ENCODE measurements around the gene EPHA1.

Gene EPHA1

GRCh38 chr7:143408686-143409561, at the start of gene EPHA1:
Gene EPHA1 (minus strand): TSS chr7:143408856. CDS start chr7:143408805, 51 bp downstream.
- Mint-ChIP-seq H3K36me3 (ENCODE audit: insufficient read depth) (peaks cover 10% of the 10 kb centered on the region), H3K27me3 (peaks cover 49% of the 10 kb centered on the region), H3K4me3 (peak within 1 kb of the TSS; percentile 85), H3K27ac (ENCODE audit: low read depth) (peak within 1 kb of the TSS; percentile 92), H3K4me1 (peaks cover 50% of the 10 kb centered on the region), H3K9me3 (no peaks in the 10 kb centered on the region)
- no peak for DNase-seq (ENCODE audit: low spot score in 2 of 2)
- peak; percentile 16 for ATAC-seq (replicated peaks; ENCODE audit: extremely low read depth, poor library complexity, severe bottlenecking)

GRCh38 chr7:143458263-143458662, 49.6 kb upstream of the EPHA1 start:
- Mint-ChIP-seq H3K27ac (ENCODE audit: low read depth) (no peak overlapping the region), H3K4me3 (no peak overlapping the region), H3K9me3 (no peaks in the 10 kb centered on the region), H3K27me3 (peaks cover 28% of the 10 kb centered on the region), H3K4me1 (no peaks in the 10 kb centered on the region), H3K36me3 (ENCODE audit: insufficient read depth) (no peaks in the 10 kb centered on the region)
- no peak for DNase-seq (ENCODE audit: low spot score in 2 of 2)
- ATAC-seq (replicated peaks; ENCODE audit: extremely low read depth, poor library complexity, severe bottlenecking), result no peak

- no peaks in the 10 kb centered on the region for H3K9me3 Mint-ChIP-seq
- H3K36me3 Mint-ChIP-seq (ENCODE audit: insufficient read depth), result no peaks in the 10 kb centered on the region
- H3K27ac Mint-ChIP-seq (ENCODE audit: low read depth), result no peak overlapping the region
- ATAC-seq (replicated peaks; ENCODE audit: extremely low read depth, poor library complexity, severe bottlenecking) (no peak), DNase-seq (ENCODE audit: low spot score in 2 of 2) (no peak)
- peaks cover 36% of the 10 kb centered on the region for H3K27me3 Mint-ChIP-seq
- H3K4me3 Mint-ChIP-seq, result no peak overlapping the region
- H3K4me1 Mint-ChIP-seq, result no peaks in the 10 kb centered on the region
These were observed 48.5 kb upstream of the EPHA1 start for GRCh38 chr7:143456992-143457793.

- H3K9me3 Mint-ChIP-seq, result no peaks in the 10 kb centered on the region
- H3K27me3 Mint-ChIP-seq, result peaks cover 45% of the 10 kb centered on the region
- no peaks in the 10 kb centered on the region for H3K36me3 Mint-ChIP-seq (ENCODE audit: insufficient read depth)
- H3K27ac Mint-ChIP-seq (ENCODE audit: low read depth), result no peak overlapping the region
- no peak for ATAC-seq (replicated peaks; ENCODE audit: extremely low read depth, poor library complexity, severe bottlenecking)
- DNase-seq (ENCODE audit: low spot score in 2 of 2), result no peak
- H3K4me3 Mint-ChIP-seq, result no peak overlapping the region
- H3K4me1 Mint-ChIP-seq, result no peaks in the 10 kb centered on the region
These were observed 47.3 kb upstream of the EPHA1 start for GRCh38 chr7:143455942-143456341.

GRCh38 chr7:143455491-143455890, 46.8 kb upstream of the EPHA1 start:
- no peak for ATAC-seq (replicated peaks; ENCODE audit: extremely low read depth, poor library complexity, severe bottlenecking)
- H3K4me3 Mint-ChIP-seq, result no peak overlapping the region
- H3K9me3 Mint-ChIP-seq, result no peaks in the 10 kb centered on the region
- no peaks in the 10 kb centered on the region for H3K36me3 Mint-ChIP-seq (ENCODE audit: insufficient read depth)
- H3K27me3 Mint-ChIP-seq, result peaks cover 45% of the 10 kb centered on the region
- no peak for DNase-seq (ENCODE audit: low spot score in 2 of 2)
- no peak overlapping the region for H3K27ac Mint-ChIP-seq (ENCODE audit: low read depth)
- no peaks in the 10 kb centered on the region for H3K4me1 Mint-ChIP-seq

- no peak overlapping the region for H3K27ac Mint-ChIP-seq (ENCODE audit: low read depth)
- H3K36me3 Mint-ChIP-seq (ENCODE audit: insufficient read depth), result no peaks in the 10 kb centered on the region
- no peak for DNase-seq (ENCODE audit: low spot score in 2 of 2)
These were observed 45.5 kb upstream of the EPHA1 start for GRCh38 chr7:143454091-143454680.

GRCh38 chr7:143452495-143452894, 43.8 kb upstream of the EPHA1 start:
- H3K36me3 Mint-ChIP-seq (ENCODE audit: insufficient read depth), result no peaks in the 10 kb centered on the region
- H3K4me1 Mint-ChIP-seq, result no peaks in the 10 kb centered on the region
- no peaks in the 10 kb centered on the region for H3K9me3 Mint-ChIP-seq
- ATAC-seq (replicated peaks; ENCODE audit: extremely low read depth, poor library complexity, severe bottlenecking) (no peak), DNase-seq (ENCODE audit: low spot score in 2 of 2) (no peak)
- H3K4me3 Mint-ChIP-seq, result no peak overlapping the region
- no peak overlapping the region for H3K27ac Mint-ChIP-seq (ENCODE audit: low read depth)
- peaks cover 38% of the 10 kb centered on the region for H3K27me3 Mint-ChIP-seq

More at GRCh38 chr7:143454091-143454680, 45.5 kb upstream of the EPHA1 start:
- Mint-ChIP-seq H3K27me3 (peaks cover 45% of the 10 kb centered on the region), H3K9me3 (no peaks in the 10 kb centered on the region), H3K4me3 (no peak overlapping the region), H3K4me1 (no peaks in the 10 kb centered on the region)
- no peak for ATAC-seq (replicated peaks; ENCODE audit: extremely low read depth, poor library complexity, severe bottlenecking)

- Mint-ChIP-seq H3K9me3 (no peaks in the 10 kb centered on the region), H3K36me3 (ENCODE audit: insufficient read depth) (no peaks in the 10 kb centered on the region), H3K4me3 (no peak overlapping the region), H3K27me3 (peaks cover 31% of the 10 kb centered on the region), H3K27ac (ENCODE audit: low read depth) (no peak overlapping the region), H3K4me1 (no peaks in the 10 kb centered on the region)
- no peak for ATAC-seq (replicated peaks; ENCODE audit: extremely low read depth, poor library complexity, severe bottlenecking)
- DNase-seq (ENCODE audit: low spot score in 2 of 2), result no peak
These were observed 43.1 kb upstream of the EPHA1 start for GRCh38 chr7:143451746-143452145.

- H3K4me1 Mint-ChIP-seq, result no peaks in the 10 kb centered on the region
- H3K27me3 Mint-ChIP-seq, result peaks cover 25% of the 10 kb centered on the region
- H3K27ac Mint-ChIP-seq (ENCODE audit: low read depth), result no peak overlapping the region
- no peak for DNase-seq (ENCODE audit: low spot score in 2 of 2)
- no peaks in the 10 kb centered on the region for H3K9me3 Mint-ChIP-seq
- H3K36me3 Mint-ChIP-seq (ENCODE audit: insufficient read depth), result no peaks in the 10 kb centered on the region
- H3K4me3 Mint-ChIP-seq, result no peak overlapping the region
- no peak for ATAC-seq (replicated peaks; ENCODE audit: extremely low read depth, poor library complexity, severe bottlenecking)
These were observed 42.5 kb upstream of the EPHA1 start for GRCh38 chr7:143451122-143451521.

- H3K9me3 Mint-ChIP-seq, result no peaks in the 10 kb centered on the region
- ATAC-seq (replicated peaks; ENCODE audit: extremely low read depth, poor library complexity, severe bottlenecking) (no peak), DNase-seq (ENCODE audit: low spot score in 2 of 2) (no peak)
- no peaks in the 10 kb centered on the region for H3K4me1 Mint-ChIP-seq
- no peak overlapping the region for H3K27ac Mint-ChIP-seq (ENCODE audit: low read depth)
- peaks cover 16% of the 10 kb centered on the region for H3K27me3 Mint-ChIP-seq
- no peak overlapping the region for H3K4me3 Mint-ChIP-seq
- no peaks in the 10 kb centered on the region for H3K36me3 Mint-ChIP-seq (ENCODE audit: insufficient read depth)
These were observed 41.1 kb upstream of the EPHA1 start for GRCh38 chr7:143449793-143450192.

- no peak for ATAC-seq (replicated peaks; ENCODE audit: extremely low read depth, poor library complexity, severe bottlenecking)
These were observed 39.8 kb upstream of the EPHA1 start for GRCh38 chr7:143448429-143448828.

GRCh38 chr7:143447466-143447865, 38.8 kb upstream of the EPHA1 start:
- no peaks in the 10 kb centered on the region for H3K4me1 Mint-ChIP-seq
- H3K36me3 Mint-ChIP-seq (ENCODE audit: insufficient read depth), result no peaks in the 10 kb centered on the region
- H3K27me3 Mint-ChIP-seq, result peaks cover 11% of the 10 kb centered on the region
- no peaks in the 10 kb centered on the region for H3K9me3 Mint-ChIP-seq
- DNase-seq (ENCODE audit: low spot score in 2 of 2) (no peak), ATAC-seq (replicated peaks; ENCODE audit: extremely low read depth, poor library complexity, severe bottlenecking) (no peak)
- no peak overlapping the region for H3K4me3 Mint-ChIP-seq
- H3K27ac Mint-ChIP-seq (ENCODE audit: low read depth), result no peak overlapping the region

More at GRCh38 chr7:143448429-143448828, 39.8 kb upstream of the EPHA1 start:
- DNase-seq (ENCODE audit: low spot score in 2 of 2), result no peak
- H3K36me3 Mint-ChIP-seq (ENCODE audit: insufficient read depth), result no peaks in the 10 kb centered on the region
- H3K4me1 Mint-ChIP-seq, result no peaks in the 10 kb centered on the region
- no peaks in the 10 kb centered on the region for H3K9me3 Mint-ChIP-seq
- H3K27ac Mint-ChIP-seq (ENCODE audit: low read depth), result no peak overlapping the region
- peaks cover 16% of the 10 kb centered on the region for H3K27me3 Mint-ChIP-seq
- H3K4me3 Mint-ChIP-seq, result no peak overlapping the region
